ENCODE results near the gene CHD1L. TPM values are rescaled to one million over a fixed set of nuclear protein-coding genes. Genes with fewer than 3 reads are reported as not detected.

CHD1L gene
- polyA plus RNA-seq, 1 donor from 2014 or later, result 29.5 TPM

DNA sequence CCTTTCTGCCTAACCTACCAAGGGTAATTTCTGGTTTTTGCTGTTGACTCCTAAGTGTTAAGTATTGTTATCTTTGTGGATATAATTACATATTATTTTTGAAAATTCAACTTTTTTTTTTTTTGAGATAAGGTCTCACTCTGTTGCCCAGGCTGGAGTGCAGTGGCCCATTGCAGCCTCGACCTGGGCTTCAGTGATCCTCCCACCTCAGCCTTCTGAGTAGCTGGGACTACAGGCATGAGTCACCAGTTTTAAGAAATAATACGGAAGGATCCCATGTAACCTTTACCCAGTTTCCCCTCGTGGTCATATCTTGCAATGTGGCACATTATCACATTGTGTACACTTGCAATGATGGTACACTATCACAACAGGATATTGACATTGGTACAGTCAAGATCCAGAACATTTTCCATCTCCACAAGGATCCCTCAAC, 3.1 kb downstream of the CHD1L start:
- TF ChIP-seq SMC3 (conservative IDR thresholded peaks at IDR 0.05; ENCODE audit: poor library complexity) (no peak), MXI1 (conservative IDR thresholded peaks at IDR 0.05; ENCODE audit: poor library complexity, severe bottlenecking) (no peak), RAD21 (conservative IDR thresholded peaks at IDR 0.05) (no peak), EP300 (conservative IDR thresholded peaks at IDR 0.05; ENCODE audit: poor library complexity, severe bottlenecking) (no peak), TAF1 (IDR thresholded peaks at IDR 0.05; ENCODE audit: low read depth) (no peak), EZH2 (IDR thresholded peaks at IDR 0.05; ENCODE audit: borderline replicate concordance, insufficient read depth, low read length, poor library complexity, severe bottlenecking) (no peak), POLR2AphosphoS5 (IDR thresholded peaks at IDR 0.05) (no peak)
- TF ChIP-seq, protein P1, sequence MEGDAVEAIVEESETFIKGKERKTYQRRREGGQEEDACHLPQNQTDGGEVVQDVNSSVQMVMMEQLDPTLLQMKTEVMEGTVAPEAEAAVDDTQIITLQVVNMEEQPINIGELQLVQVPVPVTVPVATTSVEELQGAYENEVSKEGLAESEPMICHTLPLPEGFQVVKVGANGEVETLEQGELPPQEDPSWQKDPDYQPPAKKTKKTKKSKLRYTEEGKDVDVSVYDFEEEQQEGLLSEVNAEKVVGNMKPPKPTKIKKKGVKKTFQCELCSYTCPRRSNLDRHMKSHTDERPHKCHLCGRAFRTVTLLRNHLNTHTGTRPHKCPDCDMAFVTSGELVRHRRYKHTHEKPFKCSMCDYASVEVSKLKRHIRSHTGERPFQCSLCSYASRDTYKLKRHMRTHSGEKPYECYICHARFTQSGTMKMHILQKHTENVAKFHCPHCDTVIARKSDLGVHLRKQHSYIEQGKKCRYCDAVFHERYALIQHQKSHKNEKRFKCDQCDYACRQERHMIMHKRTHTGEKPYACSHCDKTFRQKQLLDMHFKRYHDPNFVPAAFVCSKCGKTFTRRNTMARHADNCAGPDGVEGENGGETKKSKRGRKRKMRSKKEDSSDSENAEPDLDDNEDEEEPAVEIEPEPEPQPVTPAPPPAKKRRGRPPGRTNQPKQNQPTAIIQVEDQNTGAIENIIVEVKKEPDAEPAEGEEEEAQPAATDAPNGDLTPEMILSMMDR (IDR thresholded peaks at IDR 0.05; ENCODE audit: poor library complexity, severe bottlenecking), result no peak
- TF ChIP-seq, protein P2, sequence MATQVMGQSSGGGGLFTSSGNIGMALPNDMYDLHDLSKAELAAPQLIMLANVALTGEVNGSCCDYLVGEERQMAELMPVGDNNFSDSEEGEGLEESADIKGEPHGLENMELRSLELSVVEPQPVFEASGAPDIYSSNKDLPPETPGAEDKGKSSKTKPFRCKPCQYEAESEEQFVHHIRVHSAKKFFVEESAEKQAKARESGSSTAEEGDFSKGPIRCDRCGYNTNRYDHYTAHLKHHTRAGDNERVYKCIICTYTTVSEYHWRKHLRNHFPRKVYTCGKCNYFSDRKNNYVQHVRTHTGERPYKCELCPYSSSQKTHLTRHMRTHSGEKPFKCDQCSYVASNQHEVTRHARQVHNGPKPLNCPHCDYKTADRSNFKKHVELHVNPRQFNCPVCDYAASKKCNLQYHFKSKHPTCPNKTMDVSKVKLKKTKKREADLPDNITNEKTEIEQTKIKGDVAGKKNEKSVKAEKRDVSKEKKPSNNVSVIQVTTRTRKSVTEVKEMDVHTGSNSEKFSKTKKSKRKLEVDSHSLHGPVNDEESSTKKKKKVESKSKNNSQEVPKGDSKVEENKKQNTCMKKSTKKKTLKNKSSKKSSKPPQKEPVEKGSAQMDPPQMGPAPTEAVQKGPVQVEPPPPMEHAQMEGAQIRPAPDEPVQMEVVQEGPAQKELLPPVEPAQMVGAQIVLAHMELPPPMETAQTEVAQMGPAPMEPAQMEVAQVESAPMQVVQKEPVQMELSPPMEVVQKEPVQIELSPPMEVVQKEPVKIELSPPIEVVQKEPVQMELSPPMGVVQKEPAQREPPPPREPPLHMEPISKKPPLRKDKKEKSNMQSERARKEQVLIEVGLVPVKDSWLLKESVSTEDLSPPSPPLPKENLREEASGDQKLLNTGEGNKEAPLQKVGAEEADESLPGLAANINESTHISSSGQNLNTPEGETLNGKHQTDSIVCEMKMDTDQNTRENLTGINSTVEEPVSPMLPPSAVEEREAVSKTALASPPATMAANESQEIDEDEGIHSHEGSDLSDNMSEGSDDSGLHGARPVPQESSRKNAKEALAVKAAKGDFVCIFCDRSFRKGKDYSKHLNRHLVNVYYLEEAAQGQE (IDR thresholded peaks at IDR 0.05; ENCODE audit: borderline replicate concordance), result no peak
- Histone ChIP-seq H3K36me3 (ENCODE audit: insufficient read depth, low read length) (no peaks in the 10 kb centered on the region), H3K4me2 (ENCODE audit: low read length) (no peak overlapping the region), H3K4me3 (ENCODE audit: low read length) (no peak overlapping the region), H3F3A (ENCODE audit: insufficient read depth, low read length, poor library complexity, severe bottlenecking) (no peaks in the 10 kb centered on the region), H3K79me2 (replicated peaks; ENCODE audit: insufficient read depth, low read length) (peaks cover 44% of the 10 kb centered on the region), H2AFZ (ENCODE audit: low read depth, low read length) (no peak overlapping the region), H3K27ac (ENCODE audit: low read length) (no peak overlapping the region), H3K9ac (ENCODE audit: low read length) (no peak overlapping the region), H3K9me3 (ENCODE audit: low read length) (no peaks in the 10 kb centered on the region), H3K9me2 (ENCODE audit: insufficient read depth, low read length) (no peaks in the 10 kb centered on the region), H4K20me1 (ENCODE audit: insufficient read depth) (no peaks in the 10 kb centered on the region), H3K27me3 (ENCODE audit: insufficient read depth, low read depth, low read length) (no peaks in the 10 kb centered on the region)

- H3K9me2 ChIP-seq (ENCODE audit: insufficient read depth, low read length), result no peaks in the 10 kb centered on the region
- H3K9ac ChIP-seq (ENCODE audit: low read length), result no peak overlapping the region
- H2AFZ ChIP-seq (ENCODE audit: low read depth, low read length), result no peak overlapping the region
- H3K9me3 ChIP-seq (ENCODE audit: low read length), result no peaks in the 10 kb centered on the region
- no peaks in the 10 kb centered on the region for H3K27me3 ChIP-seq (ENCODE audit: insufficient read depth, low read depth, low read length)
- peaks cover 48% of the 10 kb centered on the region for H3K79me2 ChIP-seq (replicated peaks; ENCODE audit: insufficient read depth, low read length)
- no peaks in the 10 kb centered on the region for H4K20me1 ChIP-seq (ENCODE audit: insufficient read depth)
- no peak overlapping the region for H3K4me2 ChIP-seq (ENCODE audit: low read length)
- H3K27ac ChIP-seq (ENCODE audit: low read length), result no peak overlapping the region
- TF ChIP-seq RAD21 (conservative IDR thresholded peaks at IDR 0.05), result no peak
- TF ChIP-seq, protein P2 (IDR thresholded peaks at IDR 0.05; ENCODE audit: borderline replicate concordance), result no peak
- TF ChIP-seq EZH2 (IDR thresholded peaks at IDR 0.05; ENCODE audit: borderline replicate concordance, insufficient read depth, low read length, poor library complexity, severe bottlenecking), result no peak
- TF ChIP-seq, protein P1 (IDR thresholded peaks at IDR 0.05; ENCODE audit: poor library complexity, severe bottlenecking), result no peak
- no peak overlapping the region for H3K4me3 ChIP-seq (ENCODE audit: low read length)
- no peaks in the 10 kb centered on the region for H3K36me3 ChIP-seq (ENCODE audit: insufficient read depth, low read length)
- H3F3A ChIP-seq (ENCODE audit: insufficient read depth, low read length, poor library complexity, severe bottlenecking), result no peaks in the 10 kb centered on the region
Measured at GRCh38 chr1:147246044-147246690, 3.7 kb downstream of the CHD1L start.
